Activated CD4-positive, alpha-beta T cell treated with anti-CD3 and anti-CD28 coated beads, Interleukin-2, Interleukin-6, amounts not matched to agents 100 ng/mL and 50 ng/mL, durations not matched to agents 16 hours and 8 hours (primary cell): ENCODE data around the gene MTARC2.

Source experiments
- DNase-seq: peaks from one replicate; pipeline ENCODE4 v3.0.0-alpha.2; 2020

MTARC2 gene

GRCh38 chr1:220770245-220770913, 22.3 kb downstream of the MTARC2 start:
- no peak for DNase-seq

GRCh38 chr1:220772846-220773245, 24.7 kb downstream of the MTARC2 start:
- no peak for DNase-seq

GRCh38 chr1:220775240-220775853, 27.2 kb downstream of the MTARC2 start:
- peak; percentile 45 for DNase-seq

- no peak for DNase-seq
These were observed 28.1 kb downstream of the MTARC2 start for GRCh38 chr1:220776254-220776653.

GRCh38 chr1:220776720-220777326, 28.7 kb downstream of the MTARC2 start:
- DNase-seq, result peak; percentile 79

GRCh38 chr1:220783453-220783852, 35.3 kb downstream of the MTARC2 start:
- DNase-seq, result no peak

- no peak for DNase-seq
These were observed 36.6 kb downstream of the MTARC2 start for GRCh38 chr1:220784751-220785150.

GRCh38 chr1:220785166-220786056, 37.3 kb downstream of the MTARC2 start:
- no peak for DNase-seq

GRCh38 chr1:220786057-220786336, 37.9 kb downstream of the MTARC2 start:
- DNase-seq, result no peak

- no peak for DNase-seq
These were observed 38.4 kb downstream of the MTARC2 start, which contains the start of gene MTARC1 for GRCh38 chr1:220786337-220787068. Gene MTARC1 (plus strand): TSS chr1:220786913. CDS start chr1:220786945, 32 bp downstream.

- DNase-seq, result no peak
These were observed 39.0 kb downstream of the MTARC2 start for GRCh38 chr1:220787069-220787619.

GRCh38 chr1:220788900-220789299, 40.8 kb downstream of the MTARC2 start:
- DNase-seq, result no peak

GRCh38 chr1:220789532-220790147, 41.5 kb downstream of the MTARC2 start:
- DNase-seq, result no peak

- no peak for DNase-seq
These were observed 43.2 kb downstream of the MTARC2 start for GRCh38 chr1:220791285-220791684.

GRCh38 chr1:220791956-220792355, 43.8 kb downstream of the MTARC2 start:
- no peak for DNase-seq

- DNase-seq, result no peak
These were observed 48.4 kb downstream of the MTARC2 start for GRCh38 chr1:220796530-220796929.

GRCh38 chr1:220797044-220797443, 48.9 kb downstream of the MTARC2 start:
- no peak for DNase-seq

- DNase-seq, result no peak
These were observed 49.4 kb downstream of the MTARC2 start for GRCh38 chr1:220797553-220797952.

- DNase-seq, result no peak
These were observed 50.2 kb downstream of the MTARC2 start for GRCh38 chr1:220798338-220798737.

GRCh38 chr1:220800262-220800661, 52.1 kb downstream of the MTARC2 start:
- no peak for DNase-seq

GRCh38 chr1:220803401-220804201, 55.5 kb downstream of the MTARC2 start:
- DNase-seq, result peak; percentile 42
